C4-2B (cell line): ENCODE measurements around the gene CIB1.
A peak's percentile ranks its signal among the peaks of the same experiment; 100 is the strongest.
"Not testable (repeated sequence)": the region's sequence is repeated elsewhere in the genome, so short reads cannot be mapped to it uniquely, and the experiment has no call there.

ENCODE experiments used
- H3K27ac ChIP-seq: fragments of 450-650 bp; 2 replicates; pipeline ENCODE4 v1.5.1; 2017
- CTCF ChIP-seq: fragments of 450-650 bp; conservative IDR thresholded peaks from 2 replicates; pipeline ENCODE4 v1.5.1; 2017; ENCODE audit warnings: mild to moderate bottlenecking
- ZFX ChIP-seq: fragments of 450-650 bp; IDR thresholded peaks from 2 replicates; pipeline ENCODE4 v1.6.1; 2017

Gene CIB1

GRCh38 chr15:90233387-90234095, at the start of gene CIB1:
Gene CIB1 (minus strand): TSS chr15:90233941. CDS start chr15:90233885, 56 bp downstream.
- TF ChIP-seq ZFX, result peak; percentile 79
- TF ChIP-seq CTCF, result no peak; the same call in 1 of the 2 replicates
- H3K27ac ChIP-seq, result peak within 1 kb of the TSS; percentile 94

GRCh38 chr15:90281637-90282036, 47.9 kb upstream of the CIB1 start:
- H3K27ac ChIP-seq, result not testable (repeated sequence)

- not testable (repeated sequence) for H3K27ac ChIP-seq
Observed at GRCh38 chr15:90280743-90281142, 47.0 kb upstream of the CIB1 start.

- H3K27ac ChIP-seq, result not testable (repeated sequence)
Observed at GRCh38 chr15:90278467-90278866, 44.7 kb upstream of the CIB1 start.

GRCh38 chr15:90271459-90272166, 37.9 kb upstream of the CIB1 start:
- TF ChIP-seq CTCF (no peak), ZFX (no peak)
- H3K27ac ChIP-seq, result no peak overlapping the region

- TF ChIP-seq CTCF, result no peak
- TF ChIP-seq ZFX, result no peak
- no peak overlapping the region for H3K27ac ChIP-seq
Observed at GRCh38 chr15:90270502-90271150, 36.9 kb upstream of the CIB1 start.

GRCh38 chr15:90268415-90268814, 34.7 kb upstream of the CIB1 start:
- no peak overlapping the region for H3K27ac ChIP-seq
- TF ChIP-seq CTCF (no peak), ZFX (no peak)

- no peak for TF ChIP-seq ZFX
- no peak for TF ChIP-seq CTCF
- H3K27ac ChIP-seq, result peak overlapping the region; percentile 90
Observed at GRCh38 chr15:90266485-90266884, 32.7 kb upstream of the CIB1 start.

- H3K27ac ChIP-seq, result peak overlapping the region; percentile 90
- TF ChIP-seq CTCF (no peak), ZFX (no peak)
Observed at GRCh38 chr15:90266061-90266431, 32.3 kb upstream of the CIB1 start.
